Measurements from ENCODE around the gene TEX13B.

- TF ChIP-seq REST (IDR thresholded peaks at IDR 0.05) (no peak), YY1 (IDR thresholded peaks at IDR 0.05) (no peak), CTCF (IDR thresholded peaks at IDR 0.05; ENCODE audit: low read depth, low read length, missing input control) (no peak), GABPA (IDR thresholded peaks at IDR 0.05 in 1 of 2, conservative IDR thresholded peaks at IDR 0.05 in 1 of 2) (no peak)
Observed at GRCh38 chrX:108029928-108030711, 48.0 kb upstream of the TEX13B start.

All from liver (tissue), 3 donors.